ENCODE data around the gene CLEC2L. TPM values are rescaled to one million over a fixed set of nuclear protein-coding genes. Genes with fewer than 3 reads are reported as not detected.
A peak's percentile ranks its signal among the peaks of the same experiment; 100 is the strongest.

CLEC2L gene
- total and polyA plus RNA-seq, 2 of the 4 experiments (the other 2 are of a cell fraction): not detected

DNA sequence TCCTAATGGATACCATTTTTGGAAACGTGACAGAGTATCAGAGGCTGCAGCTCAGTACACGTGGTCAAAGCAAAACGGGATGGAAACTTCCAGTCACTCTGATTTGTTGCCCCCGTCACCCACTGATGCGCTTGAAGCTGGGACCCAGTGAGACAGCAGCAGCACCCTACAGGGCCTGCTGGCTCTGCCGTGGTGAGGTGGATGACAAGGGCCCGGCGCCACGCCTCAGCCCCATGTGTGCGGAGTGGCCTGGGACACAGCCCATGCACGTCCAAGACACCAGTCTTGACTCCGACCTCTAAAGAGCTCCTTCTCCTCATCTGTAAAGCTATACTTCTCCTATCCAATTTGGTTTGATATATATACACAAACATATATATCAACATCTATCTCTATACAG, 39.0 kb downstream of the CLEC2L start:
- H3K79me1 ChIP-seq (ENCODE audit: low read depth in 1 of 2, low read length in 2 of 2): peaks cover 0 to 2% of the 10 kb centered on the region in 2 experiments; a peak in 1 of 4 replicates

More for the DNA sequence above, 39.0 kb downstream of the CLEC2L start:
- H3K4me3 ChIP-seq (ENCODE audit: insufficient read depth, low read depth, low read length): no peak overlapping the region
- ATAC-seq (ENCODE audit: low read depth): no peak
- POLR2A ChIA-PET (ENCODE audit: unreplicated experiment): no interaction called here
- H3K36me3 ChIP-seq (ENCODE audit: control insufficient read depth, insufficient read depth, low read length): peaks cover 33% of the 10 kb centered on the region
- H3K9ac ChIP-seq (ENCODE audit: low read depth, low read length): no peak overlapping the region
- peaks cover 8% of the 10 kb centered on the region; the same call in 1 of the 2 replicates for H3K27me3 ChIP-seq (ENCODE audit: control insufficient read depth, insufficient read depth, low read length)
- H2BK120ac ChIP-seq (ENCODE audit: low read depth, low read length): no peak overlapping the region
- dilution Hi-C loops (cut with HindIII; ENCODE audit: low sequenced_read_pairs, unreplicated experiment): no loop called here
- no peak overlapping the region for H2AK5ac ChIP-seq (ENCODE audit: low read depth, low read length)
- peaks cover 7% of the 10 kb centered on the region; the same call in 1 of the 2 replicates for H4K20me1 ChIP-seq (ENCODE audit: insufficient read depth, low read length)
- H3K4me2 ChIP-seq (ENCODE audit: low read depth, low read length): no peak overlapping the region
- no peak overlapping the region for H2BK15ac ChIP-seq (ENCODE audit: low read depth, low read length)
- no peaks in the 10 kb centered on the region for H3K9me3 ChIP-seq (ENCODE audit: control insufficient read depth, insufficient read depth, low read length)
- peaks cover 2% of the 10 kb centered on the region; the same call in 1 of the 2 replicates for H3K4me1 ChIP-seq (ENCODE audit: control insufficient read depth, insufficient read depth, low read length)
- H4K5ac ChIP-seq (ENCODE audit: low read depth, low read length): no peak overlapping the region
- H3K56ac ChIP-seq (ENCODE audit: extremely low read depth, insufficient read depth, low read length): no peak overlapping the region
- H3K14ac ChIP-seq (replicated peaks; ENCODE audit: low read depth, low read length): no peak overlapping the region
- BruUV-seq (replicated peaks): TSS peak; percentile 20
- no peak overlapping the region for H3K23ac ChIP-seq (ENCODE audit: low read depth, low read length)
- no peak overlapping the region for H2AK9ac ChIP-seq (replicated peaks; ENCODE audit: low read depth, low read length, poor library complexity)
- no peak for TF ChIP-seq MAFK (IDR thresholded peaks at IDR 0.05; ENCODE audit: low read depth, low read length)
- no peak for TF ChIP-seq NFE2L2 (IDR thresholded peaks at IDR 0.05; ENCODE audit: low read depth, low read length)
- TF ChIP-seq, protein P1, sequence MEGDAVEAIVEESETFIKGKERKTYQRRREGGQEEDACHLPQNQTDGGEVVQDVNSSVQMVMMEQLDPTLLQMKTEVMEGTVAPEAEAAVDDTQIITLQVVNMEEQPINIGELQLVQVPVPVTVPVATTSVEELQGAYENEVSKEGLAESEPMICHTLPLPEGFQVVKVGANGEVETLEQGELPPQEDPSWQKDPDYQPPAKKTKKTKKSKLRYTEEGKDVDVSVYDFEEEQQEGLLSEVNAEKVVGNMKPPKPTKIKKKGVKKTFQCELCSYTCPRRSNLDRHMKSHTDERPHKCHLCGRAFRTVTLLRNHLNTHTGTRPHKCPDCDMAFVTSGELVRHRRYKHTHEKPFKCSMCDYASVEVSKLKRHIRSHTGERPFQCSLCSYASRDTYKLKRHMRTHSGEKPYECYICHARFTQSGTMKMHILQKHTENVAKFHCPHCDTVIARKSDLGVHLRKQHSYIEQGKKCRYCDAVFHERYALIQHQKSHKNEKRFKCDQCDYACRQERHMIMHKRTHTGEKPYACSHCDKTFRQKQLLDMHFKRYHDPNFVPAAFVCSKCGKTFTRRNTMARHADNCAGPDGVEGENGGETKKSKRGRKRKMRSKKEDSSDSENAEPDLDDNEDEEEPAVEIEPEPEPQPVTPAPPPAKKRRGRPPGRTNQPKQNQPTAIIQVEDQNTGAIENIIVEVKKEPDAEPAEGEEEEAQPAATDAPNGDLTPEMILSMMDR (conservative IDR thresholded peaks at IDR 0.05; ENCODE audit: low read depth, low read length): no peak
- no peak for TF ChIP-seq RFX5 (IDR thresholded peaks at IDR 0.05; ENCODE audit: low read depth, low read length)
- TF ChIP-seq RCOR1 (IDR thresholded peaks at IDR 0.05; ENCODE audit: insufficient replicate concordance, low read length): no peak
- TF ChIP-seq MXI1 (IDR thresholded peaks at IDR 0.05; ENCODE audit: borderline replicate concordance, low read depth, low read length): no peak
- no peak for TF ChIP-seq SMC3 (IDR thresholded peaks at IDR 0.05; ENCODE audit: low read depth, low read length)
- TF ChIP-seq POLR2A (IDR thresholded peaks at IDR 0.05; ENCODE audit: low read depth, low read length): no peak
- no peak overlapping the region for H3K27ac ChIP-seq (ENCODE audit: insufficient read depth, low read length)
- H2BK5ac ChIP-seq (ENCODE audit: low read depth, low read length, poor library complexity, severe bottlenecking): no peak overlapping the region
- H3K18ac ChIP-seq (ENCODE audit: low read depth, low read length): no peak overlapping the region
- WGBS, 2 experiments (ENCODE audit: extremely low coverage in 2 of 2, insufficient read length in 1 of 2): 80% methylated on average over 5 of the region's 12 CpGs; no CpG with 5 or more reads in 1 of the 2 experiments
- H3K9me1 ChIP-seq (ENCODE audit: insufficient read depth, low read length): peaks cover 8% of the 10 kb centered on the region; the same call in 1 of the 2 replicates
- no peak overlapping the region for H3K4ac ChIP-seq (ENCODE audit: low read depth, low read length)
- H4K8ac ChIP-seq (ENCODE audit: low read depth in 2 of 2, low read length in 2 of 2): no peak overlapping the region
- intact Hi-C loops (cut with micrococcal nuclease): no loop called here
- in situ Hi-C loops (cut with MboI; ENCODE audit: low sequenced_read_pairs): no loop called here
- no peak overlapping the region for H4K91ac ChIP-seq (ENCODE audit: insufficient read depth, low read depth, low read length)
- H2BK20ac ChIP-seq (ENCODE audit: low read depth, low read length): no peak overlapping the region
- DNase-seq: no peak
- H2AFZ ChIP-seq (replicated peaks; ENCODE audit: low read length, poor library complexity): no peak overlapping the region
- CTCF ChIA-PET: no interaction called here

Data from IMR-90 (cell line).